GM19238 (cell line): ENCODE results near the gene CACNA1H.
"Not testable (repeated sequence)": the region's sequence is repeated elsewhere in the genome, so short reads cannot be mapped to it uniquely, and the experiment has no call there.

Source experiments
- DNase-seq: peaks from one replicate; pipeline ENCODE4 v3.0.0; 2011; ENCODE audit warnings: low spot score; ENCODE audit not compliant: insufficient read length

The CACNA1H gene

DNA sequence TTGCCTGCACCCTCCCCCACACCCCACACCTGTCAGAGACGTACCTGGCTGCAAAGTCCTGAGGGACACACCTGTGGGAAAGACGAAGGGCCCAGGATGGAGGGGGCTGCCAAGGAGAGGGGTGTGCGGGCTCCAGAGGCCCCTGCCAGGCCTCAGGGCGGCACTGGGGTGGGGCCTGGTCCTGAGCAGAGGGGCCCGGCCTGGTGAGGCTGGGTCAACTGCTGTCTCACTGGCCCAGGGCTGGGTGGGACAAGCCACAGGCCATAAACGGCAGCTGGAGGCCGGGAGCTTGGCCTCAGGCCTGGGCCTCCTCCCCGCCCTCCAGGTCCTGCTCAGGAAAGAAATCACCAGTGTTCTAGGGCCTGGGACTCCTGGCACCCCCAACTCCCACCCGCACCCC is 71.7 kb downstream of the CACNA1H start:
- no peak for DNase-seq

DNA sequence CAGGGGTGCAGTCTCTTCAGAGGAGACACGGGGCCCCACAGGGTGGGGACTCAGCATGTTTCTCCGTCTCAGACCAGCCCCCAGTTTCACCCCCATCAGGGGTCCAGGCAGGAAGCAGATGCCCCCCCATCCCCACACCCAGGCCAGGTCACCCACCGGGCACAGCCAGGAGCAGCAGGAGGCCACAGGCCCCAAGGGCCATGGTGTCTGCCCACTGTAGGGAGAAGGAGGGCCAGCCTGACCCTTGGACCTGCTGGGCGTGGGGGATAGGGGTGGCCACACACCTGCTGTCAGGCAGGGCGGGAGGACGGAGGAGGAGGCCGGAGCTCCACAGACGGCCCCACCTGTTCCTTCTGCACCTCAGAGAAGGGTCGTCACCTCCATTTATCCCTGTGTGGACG is 72.1 kb downstream of the CACNA1H start, which contains the start of gene TPSG1:
Gene TPSG1, minus strand, starts transcription at position 218 of the 401 bp plus-strand sequence. Its CDS starts 16 bp downstream, at position 202.
- no peak for DNase-seq

DNA sequence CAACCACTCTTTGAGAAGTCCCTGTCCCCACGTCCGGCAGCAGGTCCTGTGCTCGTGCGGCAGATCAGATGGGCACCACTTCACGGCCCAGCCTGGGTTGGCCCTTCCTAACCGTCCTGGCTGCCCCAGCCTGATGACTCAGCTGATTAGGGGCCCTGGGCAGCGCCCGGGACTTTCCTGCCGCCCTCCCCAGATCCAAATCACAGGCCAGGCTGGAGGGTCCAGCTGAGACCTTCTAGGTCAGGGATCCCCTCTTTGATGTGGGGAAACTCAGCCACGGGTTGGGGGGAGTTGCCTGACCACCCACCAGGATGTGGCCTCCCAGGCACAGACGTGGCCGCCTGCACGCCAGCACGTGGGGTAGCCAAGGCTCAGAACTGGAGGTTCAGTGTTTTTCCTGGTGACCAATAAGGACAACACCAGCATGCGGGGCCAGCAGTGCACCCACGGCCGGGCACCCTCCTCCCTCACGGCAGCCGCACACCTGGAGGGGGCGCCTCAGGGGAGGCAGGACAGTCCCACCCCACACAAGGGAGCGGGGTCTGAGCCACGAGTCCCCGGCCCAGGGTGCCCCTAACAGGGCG is 72.9 kb downstream of the CACNA1H start:
- not testable (repeated sequence) for DNase-seq

DNA sequence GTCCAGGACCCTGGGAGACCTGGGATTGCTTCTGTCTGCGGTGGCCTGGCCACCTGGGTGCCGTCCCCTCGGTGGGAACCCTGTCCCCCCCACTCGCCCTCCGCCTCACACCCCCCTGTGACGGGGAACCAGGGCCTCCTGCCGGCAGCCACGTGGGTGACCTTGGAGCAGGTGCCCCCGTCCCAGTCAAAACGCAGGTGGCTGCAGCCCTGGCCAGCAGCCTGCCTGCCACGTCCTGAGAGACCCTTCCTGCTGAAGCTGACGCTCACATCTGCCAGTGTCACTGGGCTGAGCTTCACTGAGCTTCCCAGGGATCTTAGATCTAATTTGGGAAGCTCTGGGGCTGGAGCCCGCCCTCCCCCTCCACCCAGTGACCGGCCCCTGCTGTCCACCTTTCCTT is 73.8 kb downstream of the CACNA1H start:
- DNase-seq = not testable (repeated sequence)

DNA sequence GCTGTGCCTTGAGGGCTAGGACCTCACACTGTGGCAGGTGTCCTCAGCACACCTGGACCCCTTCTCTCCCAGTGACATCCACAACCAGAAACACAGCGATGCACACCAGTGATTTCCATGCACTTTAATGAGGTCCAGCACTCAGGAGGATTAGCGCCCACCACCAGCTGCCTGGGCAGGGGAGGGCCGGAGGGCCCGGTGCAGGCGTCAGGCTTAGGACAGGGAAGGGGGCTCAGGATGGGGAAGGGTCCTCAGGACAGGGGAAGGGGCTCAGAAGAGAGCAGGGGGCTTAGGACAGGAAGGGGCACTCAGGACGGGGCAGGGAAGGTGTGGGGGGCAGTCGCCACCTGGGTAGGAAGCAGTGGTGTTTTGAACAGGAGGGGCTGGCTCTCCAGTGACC is 75.3 kb downstream of the CACNA1H start:
- DNase-seq = not testable (repeated sequence)

DNA sequence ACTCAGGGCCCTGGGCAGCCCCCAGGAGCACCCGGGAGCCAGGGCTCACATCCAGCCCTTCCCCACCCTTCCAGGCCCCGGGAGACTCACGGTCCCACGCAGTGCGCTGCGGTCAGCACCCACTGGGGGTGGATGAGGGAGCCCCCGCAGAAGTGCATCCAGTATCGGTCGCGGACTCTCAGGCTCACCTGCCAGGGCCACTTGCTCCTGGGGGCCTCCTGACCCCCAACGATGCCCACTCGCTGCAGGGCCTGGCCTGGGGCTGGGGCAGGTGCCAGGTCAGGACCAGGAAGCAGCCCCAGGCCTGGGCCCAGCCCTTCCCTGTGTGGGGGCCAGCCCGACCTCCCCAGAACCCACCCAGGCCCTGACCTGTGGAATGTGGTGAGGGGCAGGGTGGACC is 76.6 kb downstream of the CACNA1H start:
- not testable (repeated sequence) for DNase-seq

DNA sequence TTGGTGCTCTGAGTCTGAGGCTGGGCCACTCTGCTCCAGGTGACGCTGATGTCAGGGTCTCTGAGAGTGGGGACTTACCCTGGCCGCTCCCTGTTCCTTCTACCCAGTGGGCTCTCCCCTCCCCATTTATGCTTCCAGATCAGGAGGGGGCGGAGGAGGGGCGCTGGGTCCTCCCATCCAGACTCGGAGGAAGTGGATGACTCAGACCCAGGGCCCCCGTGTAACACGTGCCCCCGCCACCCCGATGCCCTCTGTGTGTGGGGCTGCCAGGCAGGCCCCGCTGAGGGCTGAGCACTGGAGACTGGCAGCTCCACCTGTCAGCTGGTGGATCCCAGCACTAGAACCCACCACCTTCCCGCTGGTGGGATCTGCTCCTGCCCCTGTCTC is 77.2 kb downstream of the CACNA1H start, which contains the start of gene TPSB2:
Gene TPSB2, minus strand, starts transcription at position 101 of the 387 bp plus-strand sequence. CDS start 233 bp downstream, outside the sequence.
- not testable (repeated sequence) for DNase-seq

DNA sequence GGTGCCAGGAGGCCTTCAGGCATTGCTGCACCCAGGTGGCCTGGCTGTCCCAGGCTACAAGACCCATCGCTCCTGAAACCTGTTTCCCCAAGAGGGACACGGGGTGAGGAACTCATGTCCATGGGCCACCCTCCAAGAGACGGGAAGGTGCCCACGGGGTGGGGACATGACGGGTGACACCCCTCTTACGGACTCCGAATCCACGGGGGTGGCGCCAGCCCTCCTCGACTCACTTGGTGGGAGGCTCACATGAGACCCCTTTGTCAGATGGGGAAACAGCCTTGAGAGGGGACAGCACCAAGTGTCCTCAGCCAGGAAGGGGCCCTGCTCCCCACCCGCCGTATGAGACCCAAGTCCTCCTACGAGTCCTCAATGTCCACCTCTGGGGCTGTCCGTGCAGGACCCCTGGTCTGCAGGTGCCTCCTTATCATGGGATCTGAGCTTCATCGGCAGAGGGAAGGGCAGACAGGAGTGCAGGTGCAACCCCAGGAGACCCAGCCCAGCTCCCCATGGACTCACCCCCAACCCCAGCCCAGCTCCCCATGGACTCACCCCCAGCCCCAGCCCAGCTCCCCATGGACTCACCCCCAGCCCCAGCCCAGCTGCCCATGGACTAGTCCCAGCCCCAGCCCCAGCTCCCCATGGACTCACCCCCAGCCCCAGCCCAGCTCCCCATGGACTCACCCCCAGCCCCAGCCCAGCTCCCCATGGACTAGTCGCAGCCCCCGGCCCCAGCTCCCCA is 77.7 kb downstream of the CACNA1H start:
- DNase-seq = not testable (repeated sequence)

DNA sequence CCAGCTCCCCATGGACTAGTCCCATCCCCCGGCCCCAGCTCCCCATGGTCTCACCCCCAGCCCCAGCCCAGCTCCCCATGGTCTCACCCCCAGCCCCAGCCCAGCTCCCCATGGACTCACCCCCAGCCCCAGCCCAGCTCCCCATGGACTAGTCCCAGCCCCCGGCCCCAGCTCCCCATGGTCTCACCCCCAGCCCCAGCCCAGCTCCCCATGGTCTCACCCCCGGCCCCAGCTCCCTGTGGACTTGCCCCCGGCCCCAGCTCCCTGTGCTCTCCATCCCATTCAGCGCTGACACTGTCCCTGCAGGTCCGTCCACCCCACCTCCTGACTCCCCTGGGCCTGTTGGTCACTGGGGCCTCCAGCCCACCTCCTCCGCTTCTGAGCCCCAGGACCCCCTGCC is 78.4 kb downstream of the CACNA1H start:
- DNase-seq = not testable (repeated sequence)

DNA sequence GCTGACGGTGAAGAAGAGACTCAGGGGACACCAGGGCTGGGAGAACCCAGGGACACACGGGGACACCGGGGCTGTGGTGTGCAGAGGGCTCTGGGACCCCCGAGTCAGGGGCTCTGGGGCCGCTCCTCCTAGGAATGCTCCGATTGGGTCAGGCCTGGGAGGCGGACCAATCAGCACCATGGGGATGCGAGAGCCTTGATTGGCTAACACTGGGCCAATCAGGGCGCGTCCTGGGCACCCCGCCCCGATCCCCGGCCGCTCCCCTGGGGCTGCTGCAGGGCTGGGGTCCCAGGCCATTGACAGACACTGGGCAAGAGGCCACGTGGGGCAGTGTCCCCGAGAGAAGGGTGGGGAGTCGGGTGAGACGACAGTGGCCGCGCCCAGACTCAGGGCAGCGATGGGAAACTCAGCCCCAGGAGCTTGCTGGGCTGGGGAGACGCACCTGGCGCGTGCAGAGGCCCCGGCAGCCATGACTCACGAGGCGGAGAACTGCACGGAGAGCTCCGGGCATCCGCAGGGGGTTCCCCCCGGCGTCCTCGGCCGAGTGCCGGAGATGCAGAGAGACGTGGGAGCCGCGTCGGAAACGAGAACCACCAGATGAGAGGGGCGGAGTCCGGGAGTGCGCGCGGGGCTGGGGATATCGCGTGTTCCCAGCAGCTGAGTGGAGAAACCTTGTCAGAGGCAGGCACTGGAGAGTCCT is 79.3 kb downstream of the CACNA1H start:
- DNase-seq = not testable (repeated sequence)

DNA sequence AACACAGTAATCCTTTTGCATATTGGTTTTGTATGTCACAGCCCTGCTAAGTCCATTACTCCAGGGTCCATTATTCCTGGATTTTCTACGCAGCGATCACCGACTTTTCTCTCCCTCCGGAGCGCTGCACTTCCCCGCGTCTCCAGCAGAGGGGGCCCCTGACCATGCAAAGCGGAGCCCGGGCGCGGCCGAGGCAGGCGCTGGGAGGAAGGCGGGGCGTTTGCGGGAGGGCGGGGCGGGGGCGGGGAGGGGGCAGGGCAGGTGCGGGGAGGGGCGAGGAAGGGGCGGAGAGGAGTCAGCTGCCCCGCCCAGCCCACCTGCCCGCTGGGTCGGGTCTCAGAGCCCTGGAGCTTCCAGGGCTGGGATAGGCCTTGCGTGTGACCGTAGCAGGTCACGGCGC is 83.8 kb downstream of the CACNA1H start:
- DNase-seq = not testable (repeated sequence)

DNA sequence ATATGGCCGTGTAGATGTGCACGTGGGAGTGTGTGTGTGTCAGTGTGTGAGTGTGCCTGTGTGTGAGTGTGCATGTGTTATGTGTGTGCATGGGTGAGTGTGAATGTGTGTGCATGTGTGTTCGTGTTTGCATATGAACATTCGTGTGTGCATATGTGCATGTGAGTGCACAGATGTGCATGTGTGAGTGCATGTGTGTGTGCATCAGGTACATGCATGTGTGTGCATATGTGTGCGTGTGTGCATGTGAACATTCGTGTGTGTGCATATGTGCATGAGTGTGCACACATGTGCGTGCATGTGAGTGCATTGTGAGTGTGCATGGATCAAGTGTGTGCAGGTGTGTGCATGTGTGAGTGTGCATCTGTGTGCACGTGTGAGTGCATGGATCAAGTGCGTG is 85.1 kb downstream of the CACNA1H start:
- DNase-seq = no peak

DNA sequence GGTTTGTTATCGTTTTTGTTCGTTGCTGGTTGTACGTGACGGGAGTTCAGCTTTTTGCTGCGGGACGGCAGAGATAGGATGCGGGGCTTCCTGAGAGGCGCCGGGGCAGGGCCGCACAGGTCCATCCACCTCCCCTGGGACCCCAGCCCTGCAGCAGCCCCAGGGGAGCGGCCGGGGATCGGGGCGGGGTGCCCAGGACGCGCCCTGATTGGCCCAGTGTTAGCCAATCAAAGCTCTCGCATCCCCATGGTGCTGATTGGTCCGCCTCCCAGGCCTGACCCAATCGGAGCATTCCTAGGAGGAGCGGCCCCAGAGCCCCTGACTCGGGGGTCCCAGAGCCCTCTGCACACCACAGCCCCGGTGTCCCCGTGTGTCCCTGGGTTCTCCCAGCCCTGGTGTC is 86.0 kb downstream of the CACNA1H start:
- not testable (repeated sequence) for DNase-seq

DNA sequence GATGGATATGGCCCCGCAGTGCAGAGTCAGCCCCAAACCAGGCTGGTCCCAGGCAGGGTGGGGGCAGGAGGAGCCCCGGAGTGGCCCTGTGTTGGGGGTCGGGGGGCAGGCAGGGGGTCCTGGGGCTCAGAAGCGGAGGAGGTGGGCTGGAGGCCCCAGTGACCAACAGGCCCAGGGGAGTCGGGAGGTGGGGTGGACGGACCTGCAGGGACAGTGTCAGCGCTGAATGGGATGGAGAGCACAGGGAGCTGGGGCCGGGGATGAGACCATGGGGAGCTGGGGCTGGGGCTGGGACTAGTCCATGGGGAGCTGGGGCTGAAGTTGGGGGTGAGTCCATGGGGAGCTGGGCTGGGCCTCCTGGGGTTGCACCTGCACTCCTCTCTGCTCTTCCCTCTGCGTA is 86.7 kb downstream of the CACNA1H start:
- not testable (repeated sequence) for DNase-seq

DNA sequence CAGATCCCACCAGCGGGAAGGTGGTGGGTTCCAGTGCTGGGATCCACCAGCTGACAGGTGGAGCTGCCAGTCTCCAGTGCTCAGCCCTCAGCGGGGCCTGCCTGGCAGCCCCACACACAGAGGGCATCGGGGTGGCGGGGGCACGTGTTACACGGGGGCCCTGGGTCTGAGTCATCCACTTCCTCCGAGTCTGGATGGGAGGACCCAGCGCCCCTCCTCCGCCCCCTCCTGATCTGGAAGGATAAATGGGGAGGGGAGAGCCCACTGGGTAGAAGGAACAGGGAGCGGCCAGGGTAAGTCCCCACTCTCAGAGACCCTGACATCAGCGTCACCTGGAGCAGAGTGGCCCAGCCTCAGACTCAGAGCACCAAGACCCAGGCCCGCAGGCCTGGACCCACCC is 87.5 kb downstream of the CACNA1H start, which contains the start of gene TPSAB1:
Gene TPSAB1, plus strand, starts transcription at position 270 of the 400 bp plus-strand sequence. CDS start 234 bp downstream, outside the sequence.
- DNase-seq = not testable (repeated sequence)

DNA sequence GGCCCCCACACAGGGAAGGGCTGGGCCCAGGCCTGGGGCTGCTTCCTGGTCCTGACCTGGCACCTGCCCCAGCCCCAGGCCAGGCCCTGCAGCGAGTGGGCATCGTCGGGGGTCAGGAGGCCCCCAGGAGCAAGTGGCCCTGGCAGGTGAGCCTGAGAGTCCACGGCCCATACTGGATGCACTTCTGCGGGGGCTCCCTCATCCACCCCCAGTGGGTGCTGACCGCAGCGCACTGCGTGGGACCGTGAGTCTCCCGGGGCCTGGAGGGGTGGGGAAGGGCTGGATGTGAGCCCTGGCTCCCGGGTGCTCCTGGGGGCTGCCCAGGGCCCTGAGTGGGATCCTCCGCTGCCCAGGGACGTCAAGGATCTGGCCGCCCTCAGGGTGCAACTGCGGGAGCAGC is 88.2 kb downstream of the CACNA1H start:
- not testable (repeated sequence) for DNase-seq

DNA sequence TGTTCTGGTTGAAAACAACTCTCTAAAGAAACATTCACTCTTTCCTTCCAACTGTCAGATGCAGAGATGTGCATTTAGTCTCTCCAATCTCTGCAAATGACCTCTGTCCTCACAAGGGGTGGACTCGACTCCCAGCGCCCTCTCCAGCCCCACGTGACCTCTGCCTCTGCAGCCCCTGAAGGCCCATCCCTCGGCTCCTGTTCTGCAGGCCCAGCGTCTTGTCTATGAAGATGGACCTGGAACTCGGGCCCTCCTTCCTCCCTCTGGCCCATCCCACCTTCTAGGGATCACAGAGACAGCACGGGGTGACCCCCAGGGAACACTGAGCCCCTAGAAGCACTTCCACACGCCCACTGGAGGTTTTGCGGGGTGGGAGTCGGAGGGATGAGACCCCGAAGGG is 90.5 kb downstream of the CACNA1H start:
- DNase-seq = not testable (repeated sequence)

DNA sequence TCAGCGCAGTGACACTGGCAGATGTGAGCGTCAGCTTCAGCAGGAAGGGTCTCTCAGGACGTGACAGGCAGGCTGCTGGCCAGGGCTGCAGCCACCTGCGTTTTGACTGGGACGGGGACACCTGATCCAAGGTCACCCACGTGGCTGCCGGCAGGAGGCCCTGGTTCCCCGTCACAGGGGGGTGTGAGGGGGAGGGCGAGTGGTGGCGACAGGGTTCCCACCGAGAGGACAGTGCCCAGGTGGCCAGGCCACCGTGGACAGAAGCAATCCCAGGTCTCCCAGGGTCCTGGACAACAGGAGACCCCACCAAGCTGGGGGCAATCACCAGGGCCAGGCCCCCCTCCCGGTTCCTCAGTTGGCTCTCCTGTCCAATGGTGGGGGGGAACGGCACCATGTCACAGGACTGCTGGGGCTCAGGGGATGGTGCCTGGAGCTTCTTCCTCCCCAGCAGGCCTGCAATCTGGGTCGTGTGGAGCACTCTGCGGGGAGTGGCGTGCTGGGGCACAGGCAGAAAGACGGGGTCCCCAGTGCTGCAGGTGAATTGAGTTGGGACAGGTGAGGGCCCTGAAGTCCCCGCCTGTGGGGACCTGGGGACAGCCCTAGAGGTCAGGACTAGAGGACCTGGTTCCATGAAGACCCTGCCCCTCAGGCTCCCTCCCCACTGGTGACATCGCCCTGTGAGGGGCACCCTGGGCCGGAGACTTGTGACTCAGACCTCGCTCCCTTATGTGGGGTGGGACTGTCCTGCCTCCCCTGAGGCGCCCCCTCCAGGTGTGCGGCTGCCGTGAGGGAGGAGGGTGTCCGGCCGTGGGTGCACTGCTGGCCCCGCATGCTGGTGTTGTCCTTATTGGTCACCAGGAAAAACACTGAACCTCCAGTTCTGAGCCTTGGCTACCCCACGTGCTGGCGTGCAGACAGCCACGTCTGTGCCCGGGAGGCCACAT is 91.3 kb downstream of the CACNA1H start:
- DNase-seq = not testable (repeated sequence)

DNA sequence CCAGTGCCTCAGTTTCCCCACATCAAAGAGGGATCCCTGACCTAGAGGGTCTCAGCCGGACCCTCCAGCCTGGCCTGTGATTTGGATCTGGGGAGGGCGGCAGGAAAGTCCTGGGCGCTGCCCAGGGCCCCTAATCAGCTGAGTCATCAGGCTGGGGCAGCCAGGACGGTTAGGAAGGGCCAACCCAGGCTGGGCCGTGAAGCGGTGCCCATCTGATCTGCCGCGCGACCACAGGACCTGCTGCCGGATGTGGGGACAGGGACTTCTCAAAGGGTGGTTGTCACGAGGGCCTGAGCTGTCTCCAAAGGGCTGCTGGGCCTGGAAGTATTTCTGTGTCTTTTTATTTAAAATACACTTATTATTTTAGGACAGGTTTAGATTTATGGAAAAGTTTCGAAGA is 92.0 kb downstream of the CACNA1H start:
- no peak for DNase-seq

DNA sequence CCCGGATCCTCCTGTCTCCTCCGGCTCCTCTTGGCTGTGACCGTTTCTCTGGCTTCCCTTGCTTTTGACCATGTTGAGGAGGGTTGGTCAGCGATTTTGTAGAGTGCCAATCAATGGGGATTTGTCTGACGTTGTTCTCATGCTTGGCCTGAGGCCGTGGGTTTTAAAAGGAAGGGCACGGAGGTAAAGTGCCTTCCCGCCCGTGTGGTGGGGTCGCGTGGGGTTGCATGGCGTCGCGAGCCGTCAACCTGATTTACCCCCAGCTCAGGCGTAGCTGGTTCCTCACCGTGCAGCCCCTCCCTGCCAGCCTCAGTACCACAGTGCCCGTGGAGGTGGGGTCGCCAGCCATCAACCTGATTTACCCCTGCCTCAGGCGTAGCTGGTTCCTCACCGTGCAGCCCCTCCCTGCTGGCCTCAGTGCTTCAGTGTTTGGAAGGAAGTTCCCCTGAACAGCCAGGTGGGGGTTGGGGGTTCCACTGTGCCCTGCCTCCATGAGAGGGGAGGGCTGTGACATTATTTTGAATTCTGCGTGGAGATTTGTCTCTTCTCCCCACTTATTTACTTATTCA is 92.6 kb downstream of the CACNA1H start:
- DNase-seq = no peak
